ENCODE measurements around the gene SLC9A5.

The SLC9A5 gene

GRCh38 chr16:67259705-67260104 is 10.9 kb downstream of the SLC9A5 start:
- DNase-seq (ENCODE audit: low read depth) = no peak
- no peak overlapping the region for H3K4me3 ChIP-seq (ENCODE audit: low read depth, low read length)
- TF ChIP-seq, protein P1, sequence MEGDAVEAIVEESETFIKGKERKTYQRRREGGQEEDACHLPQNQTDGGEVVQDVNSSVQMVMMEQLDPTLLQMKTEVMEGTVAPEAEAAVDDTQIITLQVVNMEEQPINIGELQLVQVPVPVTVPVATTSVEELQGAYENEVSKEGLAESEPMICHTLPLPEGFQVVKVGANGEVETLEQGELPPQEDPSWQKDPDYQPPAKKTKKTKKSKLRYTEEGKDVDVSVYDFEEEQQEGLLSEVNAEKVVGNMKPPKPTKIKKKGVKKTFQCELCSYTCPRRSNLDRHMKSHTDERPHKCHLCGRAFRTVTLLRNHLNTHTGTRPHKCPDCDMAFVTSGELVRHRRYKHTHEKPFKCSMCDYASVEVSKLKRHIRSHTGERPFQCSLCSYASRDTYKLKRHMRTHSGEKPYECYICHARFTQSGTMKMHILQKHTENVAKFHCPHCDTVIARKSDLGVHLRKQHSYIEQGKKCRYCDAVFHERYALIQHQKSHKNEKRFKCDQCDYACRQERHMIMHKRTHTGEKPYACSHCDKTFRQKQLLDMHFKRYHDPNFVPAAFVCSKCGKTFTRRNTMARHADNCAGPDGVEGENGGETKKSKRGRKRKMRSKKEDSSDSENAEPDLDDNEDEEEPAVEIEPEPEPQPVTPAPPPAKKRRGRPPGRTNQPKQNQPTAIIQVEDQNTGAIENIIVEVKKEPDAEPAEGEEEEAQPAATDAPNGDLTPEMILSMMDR (IDR thresholded peaks at IDR 0.05; ENCODE audit: insufficient read depth, low read depth, low read length, missing control alignments) = no peak

DNA sequence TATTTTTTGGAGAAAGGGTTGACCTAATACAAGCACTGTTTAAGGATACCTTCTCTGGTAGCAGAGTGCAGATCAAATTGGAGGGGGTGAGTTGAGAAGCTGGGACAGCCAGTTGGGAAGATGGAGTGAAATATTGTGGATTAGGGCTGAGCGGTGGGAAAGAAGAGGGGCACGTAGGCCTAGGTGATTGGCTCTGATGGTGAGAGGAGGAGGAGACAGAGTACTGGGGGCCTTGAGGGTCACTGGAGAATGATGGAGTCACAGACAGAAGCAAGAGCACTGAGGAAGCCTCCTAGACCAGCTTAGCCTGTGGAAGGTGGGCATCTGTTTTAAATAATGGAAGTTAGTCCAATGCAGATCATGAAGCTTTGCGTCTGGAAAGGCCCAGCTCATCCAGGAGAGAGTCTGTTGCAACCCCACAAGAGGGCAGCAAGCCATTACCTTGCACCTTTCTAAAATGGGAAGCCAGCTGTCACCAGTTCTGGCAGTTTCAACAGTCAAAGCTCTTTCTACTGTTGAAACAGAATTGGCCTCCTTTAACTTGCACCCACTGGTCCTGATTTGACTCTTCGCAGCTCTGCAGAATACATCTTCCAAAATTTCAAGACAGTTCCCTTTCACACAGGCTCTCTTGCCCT is 11.8 kb downstream of the SLC9A5 start:
- DNase-seq (ENCODE audit: low read depth) = peak; percentile 70
- no peak overlapping the region for H3K4me3 ChIP-seq (ENCODE audit: low read depth, low read length)
- TF ChIP-seq, protein P1 (IDR thresholded peaks at IDR 0.05; ENCODE audit: insufficient read depth, low read depth, low read length, missing control alignments) = peak; percentile 62

- DNase-seq (ENCODE audit: low read depth) = no peak
- no peak overlapping the region for H3K4me3 ChIP-seq (ENCODE audit: low read depth, low read length)
- TF ChIP-seq, protein P1 (IDR thresholded peaks at IDR 0.05; ENCODE audit: insufficient read depth, low read depth, low read length, missing control alignments) = no peak
These were observed 14.4 kb downstream of the SLC9A5 start for GRCh38 chr16:67263201-67263600.

GRCh38 chr16:67264277-67264676 is 15.5 kb downstream of the SLC9A5 start:
- TF ChIP-seq, protein P1 (IDR thresholded peaks at IDR 0.05; ENCODE audit: insufficient read depth, low read depth, low read length, missing control alignments) = peak; percentile 17
- DNase-seq (ENCODE audit: low read depth) = no peak
- no peak overlapping the region for H3K4me3 ChIP-seq (ENCODE audit: low read depth, low read length)

DNA sequence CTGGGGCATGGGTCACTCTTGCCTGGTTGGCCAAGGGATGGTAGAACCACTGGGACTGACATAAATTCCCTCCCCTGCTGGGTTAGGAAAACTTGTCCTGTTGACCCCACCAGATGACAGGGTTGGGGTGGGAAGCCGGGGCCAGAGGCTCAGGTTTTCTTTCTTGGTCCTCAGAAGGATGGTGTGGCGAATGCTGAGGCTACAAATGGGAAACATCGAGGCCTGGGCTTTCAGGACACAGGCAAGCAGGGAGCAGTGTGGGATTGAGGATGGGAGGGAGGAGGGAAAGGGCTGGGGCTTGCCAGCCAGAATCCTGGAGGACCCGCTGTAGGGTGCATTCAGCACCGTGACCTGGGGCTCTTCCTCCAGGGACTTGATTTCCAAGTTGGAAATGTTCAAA is 16.1 kb downstream of the SLC9A5 start:
- DNase-seq (ENCODE audit: low read depth) = no peak
- TF ChIP-seq, protein P1 (IDR thresholded peaks at IDR 0.05; ENCODE audit: insufficient read depth, low read depth, low read length, missing control alignments) = no peak
- H3K4me3 ChIP-seq (ENCODE audit: low read depth, low read length) = no peak overlapping the region

DNA sequence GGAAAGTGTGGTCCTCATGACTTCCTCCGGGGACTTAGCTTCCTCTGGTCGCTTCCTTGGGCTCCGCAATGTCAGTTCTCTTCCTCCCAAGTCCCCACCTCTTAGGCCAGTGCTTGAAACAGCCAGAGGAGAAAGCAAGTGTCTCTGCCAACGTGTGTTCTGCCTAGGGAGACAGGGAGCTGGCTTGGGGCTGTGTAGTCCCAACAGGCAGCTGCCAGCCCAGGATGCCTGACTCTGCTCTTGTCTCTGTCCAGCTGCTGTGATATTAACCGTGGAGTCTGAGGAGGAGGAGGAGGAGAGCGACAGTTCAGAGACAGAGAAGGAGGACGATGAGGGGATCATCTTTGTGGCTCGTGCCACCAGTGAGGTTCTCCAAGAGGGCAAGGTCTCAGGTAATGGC is 17.1 kb downstream of the SLC9A5 start:
- DNase-seq (ENCODE audit: low read depth) = no peak
- TF ChIP-seq, protein P1 (IDR thresholded peaks at IDR 0.05; ENCODE audit: insufficient read depth, low read depth, low read length, missing control alignments) = no peak
- H3K4me3 ChIP-seq (ENCODE audit: low read depth, low read length) = no peak overlapping the region

DNA sequence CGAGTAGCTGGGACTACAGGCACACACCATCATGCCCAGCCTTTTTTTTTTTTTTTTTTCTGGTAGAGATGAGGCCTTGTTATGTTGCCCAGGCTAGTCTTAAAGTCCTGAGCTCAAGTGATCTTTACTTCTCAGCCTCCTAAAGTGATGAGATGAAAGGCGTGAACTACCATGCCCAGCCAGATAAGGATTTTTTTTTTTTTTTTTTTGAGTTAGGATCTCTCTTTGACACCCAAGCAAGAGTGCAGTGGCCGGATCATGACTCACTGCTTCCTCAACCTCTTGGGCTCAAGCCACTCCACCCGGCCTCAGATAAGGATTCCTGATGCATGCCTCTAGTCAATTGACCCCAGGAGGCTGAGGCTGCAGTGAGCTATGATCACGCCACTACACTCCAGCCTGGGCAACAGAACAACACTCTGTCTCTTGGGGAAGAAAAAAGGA is 19.4 kb downstream of the SLC9A5 start:
- no peak overlapping the region for H3K4me3 ChIP-seq (ENCODE audit: low read depth, low read length)
- TF ChIP-seq, protein P1 (IDR thresholded peaks at IDR 0.05; ENCODE audit: insufficient read depth, low read depth, low read length, missing control alignments) = no peak
- DNase-seq (ENCODE audit: low read depth) = no peak
